A204.1 (cell line): ENCODE measurements around the gene AKT1S1.

Source experiments
- FAIRE-seq: peaks from 2 replicates; lab custom pipeline; 2012; peaks lifted over from hg19 to GRCh38; lab: Jason Lieb, UNC

The AKT1S1 gene

GRCh38 chr19:49853852-49854377, 23.2 kb downstream of the AKT1S1 start:
- FAIRE-seq, result no peak

GRCh38 chr19:49852631-49853126, 24.5 kb downstream of the AKT1S1 start:
- FAIRE-seq, result no peak

- FAIRE-seq, result no peak
Observed at GRCh38 chr19:49851456-49852259, 25.5 kb downstream of the AKT1S1 start.

GRCh38 chr19:49850487-49851342, 26.4 kb downstream of the AKT1S1 start, which contains the start of gene PTOV1:
Gene PTOV1, plus strand, starts transcription at chr19:49851159.
- no peak for FAIRE-seq

- FAIRE-seq, result no peak
Observed at GRCh38 chr19:49850221-49850486, 27.0 kb downstream of the AKT1S1 start.

- FAIRE-seq, result no peak
Observed at GRCh38 chr19:49849433-49850220, 27.5 kb downstream of the AKT1S1 start.

- FAIRE-seq, result no peak
Observed at GRCh38 chr19:49848938-49849337, 28.2 kb downstream of the AKT1S1 start.

- no peak for FAIRE-seq
Observed at GRCh38 chr19:49847731-49848696, 29.1 kb downstream of the AKT1S1 start.

- FAIRE-seq, result no peak
Observed at GRCh38 chr19:49846408-49846807, 30.7 kb downstream of the AKT1S1 start.

GRCh38 chr19:49845414-49845813, 31.7 kb downstream of the AKT1S1 start:
- no peak for FAIRE-seq

GRCh38 chr19:49844138-49845095, 32.7 kb downstream of the AKT1S1 start:
- no peak for FAIRE-seq

GRCh38 chr19:49843265-49843664, 33.9 kb downstream of the AKT1S1 start:
- no peak for FAIRE-seq

GRCh38 chr19:49840736-49841249, 36.4 kb downstream of the AKT1S1 start:
- FAIRE-seq, result no peak

- no peak for FAIRE-seq
Observed at GRCh38 chr19:49840321-49840720, 36.8 kb downstream of the AKT1S1 start.

GRCh38 chr19:49839713-49840112, 37.4 kb downstream of the AKT1S1 start:
- no peak for FAIRE-seq

GRCh38 chr19:49838885-49839588, 38.1 kb downstream of the AKT1S1 start:
- no peak for FAIRE-seq

- FAIRE-seq, result no peak
Observed at GRCh38 chr19:49837425-49837824, 39.7 kb downstream of the AKT1S1 start.

- no peak for FAIRE-seq
Observed at GRCh38 chr19:49837009-49837310, 40.2 kb downstream of the AKT1S1 start.
